DND-41 (cell line): ENCODE data around the gene SNAP47.

Experiments
- ATAC-seq: fragments of 200-7000 bp; cut with Tn5 transposase; 3 replicates; pipeline ENCODE4 v1.9.1; 2021; ENCODE audit warnings: low read depth; ENCODE audit not compliant: insufficient read depth
- DNase-seq: peaks from one replicate; pipeline ENCODE4 v3.0.0-alpha.2; 2020
- H2AFZ ChIP-seq: 2 replicates; pipeline ENCODE4 v1.6.0; 2012; ENCODE audit warnings: low read depth, low read length
- H3K27ac ChIP-seq: 2 replicates; pipeline ENCODE4 v1.5.1; 2012; ENCODE audit warnings: low read length, inconsistent platforms
- H3K27me3 ChIP-seq: fragments of 200-600 bp; sonication (generic); 2 replicates; pipeline ENCODE4 v1.6.0; 2012; ENCODE audit warnings: low read length, mild to moderate bottlenecking, inconsistent platforms; ENCODE audit not compliant: insufficient read depth, poor library complexity
- H3K36me3 ChIP-seq: 2 replicates; pipeline ENCODE4 v1.5.1; 2012; ENCODE audit warnings: low read length, inconsistent platforms; ENCODE audit not compliant: insufficient read depth
- H3K4me1 ChIP-seq: 2 replicates; pipeline ENCODE4 v1.5.1; 2012; ENCODE audit warnings: mild to moderate bottlenecking, low read length; ENCODE audit not compliant: insufficient read depth
- H3K4me2 ChIP-seq: 2 replicates; pipeline ENCODE4 v1.6.0; 2012; ENCODE audit warnings: mild to moderate bottlenecking, moderate library complexity, low read length, inconsistent platforms; ENCODE audit not compliant: insufficient read depth
- H3K4me3 ChIP-seq, 2 experiments: fragments of 200-600 bp in 1 of 2; shearing (Covaris generic) in 1 of 2; 2 replicates each; pipeline ENCODE4 v1.5.1; 2012 to 2016; ENCODE audit warnings: inconsistent platforms in 2 of 2, low read length in 2 of 2, mild to moderate bottlenecking in 2 of 2, low read depth in 1 of 2, moderate library complexity in 1 of 2
- H3K79me2 ChIP-seq: 2 replicates; pipeline ENCODE4 v1.6.0; 2012; ENCODE audit warnings: low read length, inconsistent platforms; ENCODE audit not compliant: insufficient read depth
- H3K9ac ChIP-seq: 2 replicates; pipeline ENCODE4 v1.6.0; 2012; ENCODE audit warnings: low read depth, mild to moderate bottlenecking, inconsistent platforms, low read length, moderate library complexity
- H3K9me3 ChIP-seq: 2 replicates; pipeline ENCODE4 v1.5.1; 2012; ENCODE audit warnings: low read length, moderate library complexity, mild to moderate bottlenecking, inconsistent platforms; ENCODE audit not compliant: insufficient read depth, severe bottlenecking
- H4K20me1 ChIP-seq: 2 replicates; pipeline ENCODE4 v1.6.0; 2012; ENCODE audit warnings: low read length; ENCODE audit not compliant: insufficient read depth
- CTCF ChIP-seq: IDR thresholded peaks from 2 replicates; pipeline ENCODE4 v1.5.1; 2012; ENCODE audit warnings: borderline replicate concordance, low read length, moderate library complexity, mild to moderate bottlenecking; ENCODE audit not compliant: poor library complexity, severe bottlenecking; ENCODE audit errors: extremely low read depth
- EZH2 ChIP-seq: IDR thresholded peaks from 3 replicates; pipeline ENCODE4 v1.6.1; 2012; ENCODE audit warnings: borderline replicate concordance, low read depth, mild to moderate bottlenecking, moderate library complexity, low read length, inconsistent platforms; ENCODE audit not compliant: severe bottlenecking

Gene SNAP47

GRCh38 chr1:227742738-227743715 lies 7.8 kb downstream of the SNAP47 start:
- TF ChIP-seq CTCF (no peak), EZH2 (no peak)
- H4K20me1 ChIP-seq = peaks cover 77% of the 10 kb centered on the region
- peaks cover 30% of the 10 kb centered on the region for H3K36me3 ChIP-seq

GRCh38 chr1:227744668-227745067 lies 9.4 kb downstream of the SNAP47 start:
- Histone ChIP-seq H3K27me3 (no peaks in the 10 kb centered on the region), H3K79me2 (peaks cover 82% of the 10 kb centered on the region), H3K9ac (no peak overlapping the region), H3K27ac (no peak overlapping the region), H3K4me2 (no peak overlapping the region), H3K36me3 (peaks cover 34% of the 10 kb centered on the region), H2AFZ (no peak overlapping the region), H4K20me1 (peaks cover 79% of the 10 kb centered on the region), H3K9me3 (no peaks in the 10 kb centered on the region), H3K4me3 (no peak overlapping the region), H3K4me1 (no peaks in the 10 kb centered on the region; the same call in 1 of the 2 replicates)
- TF ChIP-seq EZH2 = no peak
- no peak for ATAC-seq
- DNase-seq = no peak

More at GRCh38 chr1:227742738-227743715, 7.8 kb downstream of the SNAP47 start:
- Histone ChIP-seq H3K79me2 (peaks cover 92% of the 10 kb centered on the region), H3K27me3 (no peaks in the 10 kb centered on the region), H3K9me3 (no peaks in the 10 kb centered on the region), H3K27ac (no peak overlapping the region), H3K4me2 (no peak overlapping the region), H3K4me1 (no peaks in the 10 kb centered on the region; the same call in 1 of the 2 replicates), H3K4me3 (no peak overlapping the region), H3K9ac (no peak overlapping the region), H2AFZ (no peak overlapping the region)
- no peak for DNase-seq
- no peak for ATAC-seq

- Histone ChIP-seq H3K36me3 (peaks cover 38% of the 10 kb centered on the region), H4K20me1 (peaks cover 77% of the 10 kb centered on the region), H3K4me1 (no peaks in the 10 kb centered on the region), H3K27ac (no peak overlapping the region), H2AFZ (no peak overlapping the region), H3K9me3 (no peaks in the 10 kb centered on the region), H3K9ac (no peak overlapping the region), H3K79me2 (peaks cover 82% of the 10 kb centered on the region), H3K4me2 (no peak overlapping the region), H3K4me3 (no peak overlapping the region), H3K27me3 (no peaks in the 10 kb centered on the region)
- TF ChIP-seq EZH2 (no peak), CTCF (no peak)
- ATAC-seq = no peak
- DNase-seq = no peak
Measured at GRCh38 chr1:227745568-227746265, 10.5 kb downstream of the SNAP47 start.

- peaks cover 74% of the 10 kb centered on the region for H4K20me1 ChIP-seq
- DNase-seq = no peak
- H3K4me3 ChIP-seq = no peak overlapping the region
- H3K27ac ChIP-seq = no peak overlapping the region
- no peak overlapping the region for H3K9ac ChIP-seq
- H3K27me3 ChIP-seq = no peaks in the 10 kb centered on the region
- H3K36me3 ChIP-seq = peaks cover 46% of the 10 kb centered on the region
- no peak for ATAC-seq
- no peak overlapping the region for H2AFZ ChIP-seq
- no peaks in the 10 kb centered on the region for H3K4me1 ChIP-seq
- peaks cover 74% of the 10 kb centered on the region for H3K79me2 ChIP-seq
- no peaks in the 10 kb centered on the region for H3K9me3 ChIP-seq
- no peak overlapping the region for H3K4me2 ChIP-seq
- TF ChIP-seq EZH2 = no peak
- TF ChIP-seq CTCF = no peak
Measured at GRCh38 chr1:227746676-227747075, 11.4 kb downstream of the SNAP47 start.
